Measurements from ENCODE around the gene PARD6B.

PARD6B gene

DNA sequence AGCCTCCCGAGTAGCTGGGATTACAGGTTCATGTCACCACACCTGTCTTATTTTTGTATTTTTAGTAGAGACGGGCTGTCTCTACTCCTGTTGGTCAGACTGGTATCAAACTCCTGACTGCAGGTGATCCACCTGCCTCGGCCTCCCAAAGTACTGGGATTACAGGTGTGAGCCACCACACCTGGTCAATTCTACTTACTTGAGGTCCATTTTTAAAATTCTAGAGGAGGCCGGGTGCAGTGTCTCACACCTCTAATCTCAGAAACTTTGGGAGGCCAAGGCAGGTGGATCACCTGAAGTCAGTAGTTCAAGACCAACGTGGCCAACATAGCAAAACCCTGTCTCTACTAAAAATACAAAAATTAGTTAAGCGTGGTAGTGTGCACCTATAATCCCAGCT is 47.8 kb upstream of the PARD6B start:
- Histone ChIP-seq H3K4me3 (ENCODE audit: insufficient read depth, low read length, poor library complexity, severe bottlenecking) (no peak overlapping the region), H3K9ac (ENCODE audit: low read length) (no peak overlapping the region), H3K4me2 (ENCODE audit: low read depth, low read length, poor library complexity, severe bottlenecking) (no peak overlapping the region), H4K20me1 (ENCODE audit: low read depth, low read length) (no peaks in the 10 kb centered on the region), H3K27ac (ENCODE audit: low read depth, low read length) (no peak overlapping the region), H3K36me3 (ENCODE audit: low read length) (no peaks in the 10 kb centered on the region), H3K27me3 (ENCODE audit: low read length) (no peaks in the 10 kb centered on the region), H2AFZ (ENCODE audit: low read depth, low read length, severe bottlenecking) (no peak overlapping the region), H3K79me2 (ENCODE audit: insufficient read depth, low read length) (no peaks in the 10 kb centered on the region), H3K9me2 (replicated peaks; ENCODE audit: insufficient read depth, low read length) (no peaks in the 10 kb centered on the region), H3K9me3 (ENCODE audit: insufficient read depth, low read length) (no peaks in the 10 kb centered on the region), H3F3A (ENCODE audit: insufficient read depth) (no peaks in the 10 kb centered on the region)
- no peak for TF ChIP-seq EZH2phosphoT487 (conservative IDR thresholded peaks at IDR 0.05; ENCODE audit: low read length)
- TF ChIP-seq, protein P1, sequence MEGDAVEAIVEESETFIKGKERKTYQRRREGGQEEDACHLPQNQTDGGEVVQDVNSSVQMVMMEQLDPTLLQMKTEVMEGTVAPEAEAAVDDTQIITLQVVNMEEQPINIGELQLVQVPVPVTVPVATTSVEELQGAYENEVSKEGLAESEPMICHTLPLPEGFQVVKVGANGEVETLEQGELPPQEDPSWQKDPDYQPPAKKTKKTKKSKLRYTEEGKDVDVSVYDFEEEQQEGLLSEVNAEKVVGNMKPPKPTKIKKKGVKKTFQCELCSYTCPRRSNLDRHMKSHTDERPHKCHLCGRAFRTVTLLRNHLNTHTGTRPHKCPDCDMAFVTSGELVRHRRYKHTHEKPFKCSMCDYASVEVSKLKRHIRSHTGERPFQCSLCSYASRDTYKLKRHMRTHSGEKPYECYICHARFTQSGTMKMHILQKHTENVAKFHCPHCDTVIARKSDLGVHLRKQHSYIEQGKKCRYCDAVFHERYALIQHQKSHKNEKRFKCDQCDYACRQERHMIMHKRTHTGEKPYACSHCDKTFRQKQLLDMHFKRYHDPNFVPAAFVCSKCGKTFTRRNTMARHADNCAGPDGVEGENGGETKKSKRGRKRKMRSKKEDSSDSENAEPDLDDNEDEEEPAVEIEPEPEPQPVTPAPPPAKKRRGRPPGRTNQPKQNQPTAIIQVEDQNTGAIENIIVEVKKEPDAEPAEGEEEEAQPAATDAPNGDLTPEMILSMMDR (IDR thresholded peaks at IDR 0.05; ENCODE audit: insufficient read depth, low read length, poor library complexity, severe bottlenecking): no peak

DNA sequence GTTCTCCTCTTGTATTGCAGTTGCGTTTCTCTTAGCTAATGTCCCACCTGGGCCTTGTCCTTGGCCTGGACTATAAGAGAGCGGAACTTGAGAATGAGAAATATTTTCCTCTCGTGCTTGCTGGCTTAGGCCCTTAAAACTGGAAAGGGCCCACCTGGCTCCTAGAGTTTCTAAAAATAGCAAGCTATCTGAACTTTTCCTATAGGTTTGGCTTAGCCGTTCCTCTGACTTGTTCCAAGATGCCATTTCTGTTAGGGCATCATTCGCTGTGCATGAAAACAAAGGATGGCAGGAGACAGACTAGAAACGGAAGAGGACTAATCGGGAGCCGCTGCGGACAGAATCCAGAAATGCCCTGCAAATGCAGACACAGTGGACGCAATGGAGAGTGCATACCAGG is 44.6 kb upstream of the PARD6B start:
- no peaks in the 10 kb centered on the region for H3K9me3 ChIP-seq (ENCODE audit: insufficient read depth, low read length)
- no peak overlapping the region for H3K27ac ChIP-seq (ENCODE audit: low read depth, low read length)
- no peak overlapping the region for H3K4me2 ChIP-seq (ENCODE audit: low read depth, low read length, poor library complexity, severe bottlenecking)
- no peaks in the 10 kb centered on the region for H3K79me2 ChIP-seq (ENCODE audit: insufficient read depth, low read length)
- H3K36me3 ChIP-seq (ENCODE audit: low read length): no peaks in the 10 kb centered on the region
- no peaks in the 10 kb centered on the region for H3F3A ChIP-seq (ENCODE audit: insufficient read depth)
- H2AFZ ChIP-seq (ENCODE audit: low read depth, low read length, severe bottlenecking): no peak overlapping the region
- H3K27me3 ChIP-seq (ENCODE audit: low read length): no peaks in the 10 kb centered on the region
- H3K9ac ChIP-seq (ENCODE audit: low read length): no peak overlapping the region
- TF ChIP-seq, protein P1 (IDR thresholded peaks at IDR 0.05; ENCODE audit: insufficient read depth, low read length, poor library complexity, severe bottlenecking): no peak
- TF ChIP-seq EZH2phosphoT487 (conservative IDR thresholded peaks at IDR 0.05; ENCODE audit: low read length): no peak
- H4K20me1 ChIP-seq (ENCODE audit: low read depth, low read length): no peaks in the 10 kb centered on the region
- no peak overlapping the region for H3K4me3 ChIP-seq (ENCODE audit: insufficient read depth, low read length, poor library complexity, severe bottlenecking)
- no peaks in the 10 kb centered on the region for H3K9me2 ChIP-seq (replicated peaks; ENCODE audit: insufficient read depth, low read length)

DNA sequence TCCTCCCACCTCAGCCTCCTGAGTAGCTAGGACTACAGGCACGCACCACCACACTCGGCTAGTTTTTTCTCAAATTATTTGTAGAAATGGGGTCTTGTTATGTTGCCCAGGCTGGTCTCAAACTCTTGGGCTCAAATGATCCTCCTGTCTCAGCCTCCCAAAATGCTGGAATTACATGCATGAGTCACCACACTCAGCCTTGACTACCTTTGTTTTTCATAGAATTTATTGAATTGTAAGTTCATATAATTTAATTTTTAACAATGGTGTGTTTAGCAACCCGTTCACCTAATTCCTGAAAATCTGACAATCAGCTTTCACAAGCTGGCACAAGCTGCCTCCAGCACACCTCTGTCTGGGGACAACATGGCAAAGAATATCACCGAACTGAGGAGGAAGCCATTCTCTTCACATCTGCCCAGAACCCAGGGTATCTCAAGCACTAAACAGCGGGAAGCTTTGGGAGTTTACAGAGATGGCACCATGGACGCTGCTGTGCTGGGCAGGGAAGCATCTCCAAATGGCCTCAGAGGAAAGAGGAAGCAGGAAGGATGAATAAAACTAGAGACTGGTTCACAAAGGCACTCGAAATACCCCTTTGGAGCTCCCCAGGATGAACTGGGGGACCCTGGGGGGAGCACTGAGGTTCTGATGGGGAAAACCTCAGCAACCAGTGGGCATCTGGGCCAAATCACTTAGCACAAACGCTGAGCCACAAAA is 43.0 kb upstream of the PARD6B start:
- H3K27ac ChIP-seq (ENCODE audit: low read depth, low read length): no peak overlapping the region
- H2AFZ ChIP-seq (ENCODE audit: low read depth, low read length, severe bottlenecking): no peak overlapping the region

More for the DNA sequence above, 43.0 kb upstream of the PARD6B start:
- Histone ChIP-seq H3K9ac (ENCODE audit: low read length) (no peak overlapping the region), H4K20me1 (ENCODE audit: low read depth, low read length) (no peaks in the 10 kb centered on the region), H3F3A (ENCODE audit: insufficient read depth) (no peaks in the 10 kb centered on the region), H3K79me2 (ENCODE audit: insufficient read depth, low read length) (no peaks in the 10 kb centered on the region), H3K9me3 (ENCODE audit: insufficient read depth, low read length) (no peaks in the 10 kb centered on the region), H3K9me2 (replicated peaks; ENCODE audit: insufficient read depth, low read length) (no peaks in the 10 kb centered on the region), H3K4me2 (ENCODE audit: low read depth, low read length, poor library complexity, severe bottlenecking) (no peak overlapping the region), H3K27me3 (ENCODE audit: low read length) (no peaks in the 10 kb centered on the region), H3K4me3 (ENCODE audit: insufficient read depth, low read length, poor library complexity, severe bottlenecking) (no peak overlapping the region), H3K36me3 (ENCODE audit: low read length) (no peaks in the 10 kb centered on the region)
- TF ChIP-seq EZH2phosphoT487 (conservative IDR thresholded peaks at IDR 0.05; ENCODE audit: low read length): no peak
- TF ChIP-seq, protein P1 (IDR thresholded peaks at IDR 0.05; ENCODE audit: insufficient read depth, low read length, poor library complexity, severe bottlenecking): no peak

Measured in SU-DHL-6 (cell line).